ENCODE data around the gene PKD1L1.
"Not testable (repeated sequence)": the region's sequence is repeated elsewhere in the genome, so short reads cannot be mapped to it uniquely, and the experiment has no call there.

PKD1L1 gene

DNA sequence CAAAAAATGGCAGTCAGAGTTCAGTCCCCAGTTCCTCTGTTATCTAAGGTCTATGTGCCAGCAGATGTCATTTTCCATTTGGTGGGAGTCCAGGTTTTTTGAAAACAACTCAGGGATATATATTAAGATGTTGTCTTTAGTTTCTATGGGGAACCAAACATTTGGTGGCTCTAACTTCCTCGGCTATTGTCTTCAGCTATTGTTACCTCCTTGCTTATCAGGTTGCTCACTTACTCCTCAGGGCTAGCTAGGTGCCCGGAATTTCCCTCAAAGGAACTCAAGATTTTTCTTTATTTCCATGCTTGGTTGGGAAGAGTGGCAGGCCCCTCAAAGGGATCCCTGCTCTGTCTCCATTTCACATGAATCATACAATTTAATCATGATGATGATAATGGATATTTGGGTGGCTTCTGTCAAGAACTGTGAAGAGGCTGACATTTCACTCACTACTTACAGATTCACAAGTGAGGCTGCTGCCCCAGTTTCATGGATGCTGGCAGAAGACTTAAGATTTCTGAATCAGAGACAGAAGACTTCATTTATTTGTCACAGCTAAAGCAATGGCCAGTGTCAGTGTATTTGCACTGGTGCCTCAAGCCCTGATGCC is 182.8 kb downstream of the PKD1L1 start:
- DNase-seq (ENCODE audit: low read depth): no peak

DNA sequence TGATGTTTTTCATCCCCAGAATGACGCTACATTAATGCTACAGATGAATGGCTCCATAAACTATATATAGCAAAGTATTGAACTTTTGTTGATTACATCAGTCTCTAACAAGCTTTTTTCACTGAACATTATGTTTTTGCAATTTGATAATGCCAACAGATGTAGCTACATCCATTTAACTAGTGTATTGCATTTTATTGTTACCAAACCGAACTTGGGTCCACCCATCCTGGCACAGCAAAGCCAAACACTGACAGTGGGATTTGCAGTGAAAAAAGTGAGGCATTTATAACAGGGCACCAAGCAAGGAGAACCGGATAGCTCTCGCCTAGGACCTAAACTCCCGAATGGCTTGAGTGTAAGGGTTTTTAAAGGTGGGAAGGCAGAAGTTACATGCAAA is 183.5 kb downstream of the PKD1L1 start:
- no peak for DNase-seq (ENCODE audit: low read depth)

DNA sequence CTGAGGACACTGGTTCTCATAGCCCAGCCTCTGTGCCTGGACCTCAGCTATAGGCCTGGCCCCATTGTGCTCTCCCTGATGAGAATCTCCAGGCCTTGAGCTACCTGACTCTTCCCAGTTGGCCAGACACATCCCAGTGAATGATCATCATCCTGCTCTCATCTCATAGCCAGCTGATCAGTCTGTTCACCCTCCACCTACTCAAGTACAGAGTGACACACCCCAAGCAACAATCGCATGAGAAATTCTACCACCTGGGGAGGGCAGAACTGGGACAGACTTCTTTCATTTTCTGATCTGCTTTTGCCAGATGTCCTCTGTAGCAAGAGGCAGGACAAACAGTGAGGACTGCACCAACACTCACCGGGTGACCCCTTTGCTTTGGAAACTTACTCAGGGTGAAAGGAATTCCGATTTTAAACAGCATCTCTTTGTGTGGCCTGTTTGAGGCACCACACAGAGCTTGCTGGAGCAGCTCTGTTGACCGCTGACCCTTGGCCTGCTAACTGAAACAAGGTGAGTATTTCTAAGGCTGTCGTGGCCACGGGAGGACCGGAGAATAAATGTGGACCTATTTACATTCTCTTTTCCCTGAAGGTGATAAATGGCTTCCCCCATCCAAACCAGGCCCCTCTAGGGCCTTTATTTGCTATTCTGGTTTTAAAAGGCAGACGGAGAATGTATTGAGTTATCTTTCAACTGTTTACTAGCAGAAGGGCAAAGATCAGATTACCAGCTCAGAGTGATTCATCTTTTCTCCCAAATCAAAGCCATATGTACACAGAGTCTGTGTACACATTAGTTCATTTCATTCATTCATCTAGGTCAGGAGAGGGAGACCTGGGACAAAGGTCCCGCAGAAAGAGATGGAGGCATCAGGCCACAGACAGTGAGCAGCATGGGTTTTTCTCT is 184.9 kb downstream of the PKD1L1 start:
- DNase-seq (ENCODE audit: low read depth): peak; percentile 82

DNA sequence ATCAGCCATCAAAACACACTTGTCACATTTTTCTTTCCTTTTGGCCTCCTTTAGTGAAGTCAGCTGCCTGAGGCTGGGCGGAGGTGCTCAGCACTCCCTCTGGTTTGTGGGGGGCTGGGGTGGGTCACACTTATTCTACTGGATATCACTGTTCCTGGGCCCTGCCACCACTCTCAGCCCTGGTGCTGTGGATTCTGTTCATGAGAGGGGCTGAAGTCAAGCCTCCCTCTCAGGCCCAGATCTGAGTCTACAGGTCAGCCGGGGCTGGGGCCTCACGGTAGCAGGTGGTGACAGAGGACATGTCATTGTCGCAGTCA is 185.6 kb downstream of the PKD1L1 start:
- DNase-seq (ENCODE audit: low read depth): no peak

DNA sequence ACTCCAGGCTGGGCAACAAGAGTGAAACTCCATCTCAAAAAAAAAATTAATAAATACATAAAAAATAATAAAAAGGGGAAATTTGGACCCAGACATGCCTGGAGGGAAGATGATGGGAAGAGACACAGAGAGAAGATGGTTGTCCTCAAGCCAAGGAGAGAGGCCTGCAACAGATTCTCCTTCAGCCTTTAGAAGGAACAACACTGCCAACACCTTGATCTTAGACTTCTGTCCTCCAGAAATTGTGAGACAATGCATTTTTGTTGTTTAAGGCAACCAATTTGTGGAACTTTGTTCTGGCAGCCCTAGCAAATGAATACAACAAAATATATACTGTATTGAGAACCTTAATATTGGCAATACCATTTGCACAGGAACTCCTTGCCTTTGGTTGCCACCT is 186.1 kb downstream of the PKD1L1 start:
- DNase-seq (ENCODE audit: low read depth): no peak

DNA sequence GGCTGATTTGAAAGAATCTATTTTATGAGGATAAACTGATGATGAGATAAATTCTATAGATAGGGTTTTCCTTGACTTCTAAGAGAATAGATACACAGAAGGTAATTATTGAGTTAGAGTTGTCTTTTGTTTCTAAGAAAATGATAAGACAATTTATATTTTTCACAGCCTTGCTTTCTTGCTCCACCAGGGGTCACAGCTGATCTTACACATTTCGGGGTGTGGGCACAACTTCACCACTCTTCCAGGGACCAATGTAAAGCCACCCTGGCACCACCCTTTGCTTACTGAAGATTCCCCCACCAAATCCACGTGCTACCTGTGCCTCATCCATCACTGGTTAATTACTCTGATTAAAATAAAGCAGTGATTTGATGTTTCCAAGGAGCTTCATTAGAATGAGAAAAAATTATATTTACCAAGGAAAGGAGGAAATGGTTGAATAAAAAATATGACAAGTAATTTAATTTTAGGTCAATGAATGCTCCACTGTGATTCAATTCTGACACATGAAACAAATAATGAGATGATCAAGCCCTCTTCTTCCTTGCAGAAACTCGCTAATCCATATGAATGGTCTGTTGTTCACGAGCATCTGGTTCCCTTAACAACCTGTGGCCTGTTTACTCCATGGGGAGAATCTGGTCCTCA is 189.1 kb downstream of the PKD1L1 start:
- no peak for DNase-seq (ENCODE audit: low read depth)

DNA sequence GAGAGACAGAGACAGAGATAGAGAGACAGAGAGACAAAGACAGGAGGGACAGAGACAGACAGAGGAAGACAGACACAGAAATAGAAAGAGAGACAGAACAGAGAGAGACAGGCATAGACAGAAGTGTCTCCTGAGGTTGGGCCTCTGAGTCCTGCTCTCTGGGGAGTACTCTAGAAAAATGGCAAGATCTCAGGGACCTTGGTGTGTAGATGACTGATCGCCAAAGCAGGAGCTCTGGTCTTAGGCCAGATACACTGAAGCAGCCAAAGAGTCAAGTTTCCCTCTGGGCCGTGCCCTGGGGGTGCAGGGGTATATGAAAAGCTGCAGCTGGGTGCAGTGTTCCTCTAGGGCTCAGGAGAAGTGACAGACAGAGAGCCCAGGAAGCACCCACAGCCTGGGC is 189.7 kb downstream of the PKD1L1 start:
- DNase-seq (ENCODE audit: low read depth): no peak

DNA sequence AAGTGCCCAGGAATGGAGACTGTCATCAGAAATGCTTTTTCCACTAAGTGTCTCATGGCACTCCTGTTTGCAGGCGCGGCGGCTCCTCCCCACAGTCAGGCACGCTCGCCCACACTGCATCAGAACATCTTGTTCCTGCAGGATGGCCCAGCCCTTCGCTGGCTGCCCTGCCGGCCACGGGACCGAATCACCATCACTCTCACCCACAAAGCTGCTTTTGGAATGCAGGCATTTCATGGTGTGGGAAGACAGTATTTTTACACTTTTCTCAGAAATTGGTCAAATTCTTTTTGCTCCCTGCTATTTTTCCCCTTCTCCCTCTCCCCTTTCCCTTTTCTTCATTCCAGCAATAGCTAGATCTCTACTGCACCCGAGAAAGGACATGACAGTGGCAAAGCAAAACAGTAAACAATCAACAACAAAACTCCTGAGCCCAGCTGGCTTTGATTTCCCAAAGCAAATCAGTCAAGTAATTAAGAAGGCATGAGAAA is 190.3 kb downstream of the PKD1L1 start:
- DNase-seq (ENCODE audit: low read depth): peak; percentile 76

DNA sequence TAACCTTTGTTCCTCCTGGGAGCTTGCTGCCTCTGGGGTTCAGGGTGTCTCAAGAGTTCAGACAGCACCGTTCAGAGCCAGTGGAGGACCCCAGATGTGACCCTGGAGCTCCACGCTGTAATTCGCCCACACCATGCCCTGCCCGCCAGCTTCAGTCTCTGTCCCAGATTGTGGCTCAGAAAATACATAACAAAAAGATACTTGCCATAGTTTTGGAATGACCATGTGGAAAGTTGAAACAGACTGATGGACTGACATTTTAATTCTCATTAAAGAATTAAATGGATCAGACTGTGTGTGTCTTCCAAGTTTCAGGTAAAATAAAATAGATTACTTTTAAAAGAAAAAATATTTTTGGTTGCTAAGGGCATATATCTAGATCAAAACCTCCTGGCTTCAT is 191.6 kb downstream of the PKD1L1 start:
- no peak for DNase-seq (ENCODE audit: low read depth)

DNA sequence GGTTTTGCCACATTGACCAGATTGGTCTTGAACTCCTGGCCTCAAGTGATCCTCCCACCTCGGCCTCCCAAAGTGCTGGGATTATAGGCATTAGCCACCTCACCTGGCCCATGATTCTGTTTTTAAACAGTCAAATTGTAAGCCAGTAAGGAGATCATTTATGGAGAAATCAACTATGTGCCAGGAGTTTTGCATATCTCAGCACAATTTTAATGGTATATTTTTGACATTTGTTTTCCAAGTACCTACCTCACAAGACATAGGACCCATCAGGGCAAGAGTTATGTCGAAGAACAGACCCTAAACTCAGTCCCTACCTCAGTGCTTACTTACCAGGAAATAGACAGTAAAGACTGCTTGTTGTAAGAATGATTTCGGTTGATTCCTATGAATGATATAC is 193.0 kb downstream of the PKD1L1 start:
- no peak for DNase-seq (ENCODE audit: low read depth)

DNA sequence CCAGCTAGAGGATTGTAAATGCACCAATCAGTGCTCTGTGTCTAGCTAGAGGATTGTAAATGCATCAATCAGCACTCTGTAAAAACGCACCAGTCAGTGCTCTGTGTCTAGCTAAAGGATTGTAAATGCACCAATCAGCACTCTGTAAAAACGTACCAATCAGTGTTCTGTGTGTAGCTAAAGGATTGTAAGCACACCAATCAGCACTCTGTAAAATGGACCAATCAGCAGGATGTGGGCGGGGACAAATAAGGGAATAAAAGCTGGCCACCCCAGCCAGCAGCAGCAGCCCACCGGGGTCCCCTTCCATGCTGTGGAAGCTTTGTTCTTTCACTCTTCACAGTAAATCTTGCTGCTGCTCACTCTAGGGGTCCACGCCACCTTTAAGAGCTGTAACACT is 196.5 kb downstream of the PKD1L1 start:
- not testable (repeated sequence) for DNase-seq (ENCODE audit: low read depth)

DNA sequence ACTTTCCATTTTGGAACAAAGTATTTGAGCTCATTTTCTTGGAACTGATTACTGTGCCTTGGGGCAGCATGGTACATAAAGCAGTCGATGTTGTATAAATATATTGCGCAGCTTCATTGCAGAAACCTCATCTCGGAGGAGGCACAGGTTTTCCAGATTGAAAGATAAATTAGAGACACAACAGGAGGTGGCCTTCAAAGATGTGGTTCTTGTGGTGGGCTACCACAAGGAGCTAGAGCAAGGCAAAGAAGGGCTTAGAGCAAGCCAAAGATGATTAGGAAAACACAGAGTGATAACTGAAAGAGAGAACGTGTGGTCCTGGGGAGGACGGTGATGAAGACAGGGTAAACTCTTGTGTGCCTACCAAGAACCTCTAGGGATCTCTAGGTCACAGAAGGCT is 197.2 kb downstream of the PKD1L1 start:
- no peak for DNase-seq (ENCODE audit: low read depth)

DNA sequence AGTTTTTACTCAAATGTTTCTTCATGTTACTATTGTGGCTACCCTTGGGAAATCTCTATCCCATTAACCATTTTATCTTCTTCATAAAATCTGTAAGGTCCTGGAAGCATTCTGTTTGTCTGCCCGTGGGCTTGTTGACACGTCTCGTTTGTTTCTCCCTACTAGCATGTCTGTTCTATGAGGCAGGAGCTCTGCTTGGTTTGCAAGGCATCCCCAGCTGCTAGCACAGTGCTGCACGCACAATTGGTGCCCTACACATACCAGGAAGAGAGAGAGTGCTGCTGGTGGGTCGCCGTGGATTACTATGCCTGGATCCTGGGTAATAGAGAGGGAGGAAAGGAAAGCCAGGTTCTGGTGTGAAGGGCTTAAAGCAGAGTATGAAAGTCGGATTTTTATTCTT is 200.2 kb downstream of the PKD1L1 start:
- DNase-seq (ENCODE audit: low read depth): no peak

DNA sequence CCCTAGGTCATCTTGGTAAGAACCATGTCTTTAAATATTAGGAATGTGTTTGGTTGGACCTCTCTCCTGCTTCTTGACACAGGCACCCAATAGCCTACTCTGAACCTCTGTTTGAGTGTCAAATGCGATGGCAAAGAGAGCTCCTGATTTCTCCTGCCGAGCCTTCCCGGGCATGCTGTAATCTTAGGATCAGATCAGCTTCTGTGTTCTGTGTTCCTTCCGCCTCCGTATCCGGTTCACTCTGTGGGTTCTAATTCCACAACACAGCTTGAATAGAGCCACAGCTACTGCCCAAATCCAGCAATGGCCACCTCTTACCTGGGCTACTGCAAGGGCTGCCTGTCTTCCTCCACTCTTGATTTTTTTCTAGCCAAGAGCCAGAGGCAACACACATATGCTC is 201.1 kb downstream of the PKD1L1 start:
- no peak for DNase-seq (ENCODE audit: low read depth)

DNA sequence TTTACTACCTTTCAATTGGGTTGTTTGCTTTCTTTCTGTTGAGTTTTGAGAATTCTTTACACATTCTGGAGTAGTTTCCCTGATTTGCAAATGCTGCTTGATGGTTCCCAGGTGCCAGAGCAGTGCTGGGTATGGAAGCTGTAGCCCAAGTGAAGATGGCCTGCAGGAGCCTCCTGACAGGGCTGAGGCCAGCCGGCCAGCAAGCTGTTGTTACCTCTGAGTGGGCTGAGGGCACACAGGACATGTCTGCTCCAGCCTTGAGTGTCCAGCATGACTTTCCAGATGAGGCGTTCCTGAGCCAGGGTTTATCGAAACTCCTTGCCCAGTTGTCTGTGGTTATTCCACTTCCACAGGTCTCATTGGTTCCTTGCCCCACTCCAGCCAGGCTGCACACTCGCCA is 201.8 kb downstream of the PKD1L1 start:
- DNase-seq (ENCODE audit: low read depth): no peak

DNA sequence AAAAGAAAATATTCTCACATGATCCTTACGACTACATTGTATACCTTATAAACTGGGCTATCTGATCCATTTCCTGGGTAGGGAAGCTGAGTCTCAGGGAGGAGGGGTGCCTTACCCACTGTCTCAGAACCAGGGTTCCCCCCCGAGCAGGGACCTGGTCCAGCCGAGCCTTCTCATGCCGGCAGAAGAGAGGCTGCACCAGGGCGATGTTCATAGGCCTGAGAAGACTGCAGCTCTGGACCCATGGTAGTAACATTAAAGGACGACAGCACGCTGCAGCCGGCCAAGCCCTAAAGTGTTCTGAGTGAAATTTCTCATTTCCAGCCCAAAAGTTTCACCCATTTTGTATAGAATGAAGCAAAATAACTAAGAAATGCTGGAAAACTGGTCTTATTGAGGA is 203.4 kb downstream of the PKD1L1 start:
- no peak for DNase-seq (ENCODE audit: low read depth)

DNA sequence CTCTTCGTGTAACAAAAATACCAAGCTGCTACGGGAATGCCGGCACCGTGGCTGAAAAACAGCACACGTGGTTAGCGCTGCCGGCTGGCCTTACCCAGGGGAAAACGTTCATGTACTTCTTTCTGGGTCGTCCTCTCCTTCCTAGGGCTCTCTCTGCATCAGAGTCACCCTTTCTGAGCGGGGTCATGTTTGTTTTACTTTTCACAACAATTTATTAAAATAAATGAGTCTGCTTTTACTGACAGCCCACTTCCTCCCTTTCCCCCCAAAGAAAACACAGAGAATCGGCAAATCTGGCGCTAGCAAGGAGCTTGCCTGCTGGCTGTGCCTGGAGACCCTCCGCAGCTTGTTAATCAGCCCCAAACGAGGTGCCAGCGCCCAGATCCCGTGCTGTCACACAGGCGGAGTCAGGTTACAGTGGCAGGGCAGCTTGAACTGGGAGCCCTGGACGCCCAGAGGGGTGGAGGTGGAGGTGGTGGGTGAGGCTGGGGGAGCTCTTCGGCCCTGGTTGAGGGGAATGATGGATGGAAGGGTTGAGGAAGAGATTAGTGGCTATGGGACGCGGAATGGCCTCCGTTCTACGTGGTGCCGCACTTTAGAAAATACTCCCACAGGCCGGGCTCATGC is 204.2 kb downstream of the PKD1L1 start:
- no peak for DNase-seq (ENCODE audit: low read depth)

DNA sequence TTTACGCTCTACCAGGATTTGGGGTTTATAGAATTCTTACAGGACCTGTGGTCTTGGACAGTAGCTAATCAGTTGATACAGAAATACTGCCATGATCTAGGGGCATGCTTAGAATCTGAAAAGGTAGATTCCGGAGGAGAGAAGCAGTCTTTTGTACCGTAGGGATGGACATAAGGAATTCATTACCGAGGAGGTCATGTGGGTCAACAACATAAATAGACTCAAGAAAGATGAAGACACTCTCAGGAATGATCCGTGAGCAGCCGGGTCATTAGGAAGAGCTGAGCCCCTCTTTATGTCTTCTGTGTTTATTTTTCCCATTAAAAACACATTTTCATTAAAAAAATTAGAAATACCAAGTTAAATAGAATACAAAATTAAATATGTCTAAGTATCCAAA is 206.3 kb downstream of the PKD1L1 start:
- no peak for DNase-seq (ENCODE audit: low read depth)

DNA sequence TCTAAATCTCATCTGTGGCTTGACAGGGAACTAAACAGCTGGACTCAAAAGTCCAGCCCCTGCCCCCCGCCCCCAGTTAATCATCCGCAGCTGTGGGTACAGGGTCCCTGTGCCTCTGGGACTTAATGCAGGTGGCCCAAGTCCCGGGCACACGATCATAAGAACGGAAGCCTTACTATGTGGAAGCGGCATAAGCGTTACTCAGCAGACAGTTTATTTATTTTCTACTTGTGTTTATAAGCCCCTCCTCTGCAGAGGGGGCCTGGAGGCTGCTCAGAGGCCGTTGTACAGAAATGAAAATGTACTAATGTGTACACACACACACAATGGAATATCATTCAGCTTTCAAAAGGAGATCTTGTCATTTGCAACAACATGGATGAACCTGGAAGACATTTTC is 208.4 kb downstream of the PKD1L1 start:
- no peak for DNase-seq (ENCODE audit: low read depth)

DNA sequence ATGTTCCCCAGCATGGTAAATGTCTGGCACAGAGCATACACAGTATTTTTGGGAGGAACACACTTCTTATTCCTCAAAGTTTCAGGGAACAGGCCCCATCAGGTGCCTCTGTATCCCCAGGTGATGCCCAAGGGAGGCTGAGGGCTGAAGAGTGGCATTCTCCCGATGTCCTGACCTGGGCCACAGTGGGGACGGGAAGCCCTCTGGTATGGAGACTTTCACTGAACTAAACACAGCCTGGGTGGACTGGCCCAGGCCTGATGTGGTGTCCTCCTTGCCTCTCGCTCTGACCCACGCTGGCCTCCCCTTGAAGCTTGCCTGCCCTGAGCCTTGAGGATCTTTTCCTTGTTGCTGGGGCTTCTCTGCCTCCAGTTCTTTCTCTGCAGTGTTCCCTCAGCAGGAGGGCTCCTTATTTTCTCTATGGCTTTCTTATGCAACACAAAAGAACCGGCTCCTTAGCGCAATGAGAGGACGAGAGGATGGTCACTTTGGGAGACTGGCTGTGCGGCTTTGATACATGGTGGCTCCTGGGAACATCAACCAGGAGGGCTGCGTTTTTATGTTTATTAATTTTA is 208.9 kb downstream of the PKD1L1 start:
- no peak for DNase-seq (ENCODE audit: low read depth)

DNA sequence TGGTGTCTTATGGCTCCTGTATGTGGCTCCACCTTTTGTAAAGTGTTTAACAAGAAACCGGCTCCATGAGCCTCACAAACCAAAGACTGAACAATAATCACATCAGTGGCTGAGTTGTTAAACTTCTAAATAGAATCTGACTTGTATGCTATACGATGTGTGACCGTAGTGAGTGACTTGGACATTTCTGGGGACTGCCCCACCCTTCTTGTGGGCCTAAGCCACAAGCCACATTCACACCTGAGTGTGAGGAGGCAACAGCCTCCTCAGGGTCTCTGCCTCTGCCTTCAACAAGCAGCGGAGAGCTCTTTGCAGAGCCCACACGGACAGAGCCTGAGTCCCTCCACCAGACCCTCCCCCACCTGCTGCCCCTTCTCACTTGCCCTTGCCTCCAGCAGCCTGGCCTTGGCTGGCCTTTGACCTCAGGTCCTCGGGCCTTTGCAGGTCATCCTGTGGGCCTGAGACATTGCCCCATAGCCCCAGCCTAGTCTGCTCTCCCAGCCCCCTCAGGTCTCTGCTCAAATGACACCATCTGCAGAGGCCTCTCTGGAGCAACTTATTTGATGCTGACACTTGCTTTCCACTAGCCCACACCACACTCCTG is 209.6 kb downstream of the PKD1L1 start:
- no peak for DNase-seq (ENCODE audit: low read depth)

DNA sequence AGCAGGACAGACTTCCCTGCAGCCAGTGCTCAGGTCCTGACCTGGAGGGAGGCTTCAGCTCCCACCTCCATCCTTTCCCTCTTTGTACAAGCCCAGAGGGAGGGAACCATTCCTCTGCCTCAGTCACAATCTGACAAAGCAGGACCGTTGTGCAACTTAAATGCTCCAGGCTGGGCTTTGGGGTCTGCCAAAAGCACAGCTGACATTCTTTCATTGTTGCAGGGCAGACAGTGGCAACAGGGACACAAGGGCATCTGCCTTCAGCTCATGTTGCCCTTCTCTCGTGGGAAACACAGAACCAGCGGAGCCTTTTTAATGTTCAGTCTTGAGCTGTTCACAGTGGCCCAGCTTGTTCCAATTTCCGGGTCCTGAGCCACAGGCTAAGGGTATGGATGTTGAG is 210.7 kb downstream of the PKD1L1 start:
- DNase-seq (ENCODE audit: low read depth): no peak
